Naive thymus-derived CD8-positive, alpha-beta T cell (primary cell): ENCODE data around the gene FOXP2. TPM values are rescaled to one million over a fixed set of nuclear protein-coding genes. Genes with fewer than 3 reads are reported as not detected.
"Not testable (repeated sequence)": the region's sequence is repeated elsewhere in the genome, so short reads cannot be mapped to it uniquely, and the experiment has no call there.

Experiments
- ATAC-seq, 2 donors: fragments of 150-1000 bp; cut with Tn5 transposase in 1 of 2; sonication (Bioruptor Pico), chemical (Tn5 transposase) in 1 of 2; 1 replicate in 1 of 2; 2 replicates in 1 of 2; pipeline ENCODE4 v1.10.0; 2021; ENCODE audit warnings: mild to moderate bottlenecking in 2 of 2, moderate library complexity in 2 of 2
- POLR2A ChIA-PET: fragments of 350-600 bp; sonication (Branson Sonifier 250); formaldehyde crosslinking; loops from one replicate; lab custom pipeline; 2021; ENCODE audit warnings: antibody characterized with exemption; lab: Charles Lee
- DNase-seq, 10 donors: peaks; one replicate each; pipeline versions ENCODE4 v3.0.0 to v3.0.0-alpha.2; 2020 to 2022
- H3K27ac Mint-ChIP-seq, 10 donors: one replicate each; pipeline ENCODE4 v1.8.0; 2020 to 2022; ENCODE audit warnings: mild to moderate bottlenecking in 10 of 10, mixed read lengths in 10 of 10, moderate library complexity in 4 of 10, inconsistent platforms in 1 of 10
- H3K27me3 Mint-ChIP-seq, 5 donors: one replicate each; pipeline ENCODE4 v1.8.0; 2021 to 2022; ENCODE audit warnings: mixed read lengths in 5 of 5
- H3K36me3 Mint-ChIP-seq, 3 donors: one replicate each; pipeline ENCODE4 v1.8.0; 2020 to 2022; ENCODE audit warnings: mixed read lengths in 3 of 3, mild to moderate bottlenecking in 2 of 3, inconsistent platforms in 1 of 3
- H3K4me1 Mint-ChIP-seq, 4 donors: one replicate each; pipeline ENCODE4 v1.8.0; 2021 to 2022; ENCODE audit warnings: mixed read lengths in 4 of 4
- H3K4me3 Mint-ChIP-seq, 10 donors: one replicate each; pipeline ENCODE4 v1.8.0; 2020 to 2022; ENCODE audit warnings: mild to moderate bottlenecking in 10 of 10, mixed read lengths in 10 of 10, moderate library complexity in 6 of 10, inconsistent platforms in 1 of 10
- H3K9me3 Mint-ChIP-seq, 9 donors: one replicate each; pipeline ENCODE4 v1.8.0; 2020 to 2022; ENCODE audit warnings: mixed read lengths in 9 of 9, mild to moderate bottlenecking in 3 of 9, inconsistent platforms in 1 of 9, moderate library complexity in 1 of 9
- polyA plus RNA-seq, 3 donors: library from polyadenylated mRNA; unstranded; fragments of 300-500 nt; fragmentation: Illumina TruSeq; gene quantifications; one replicate each; pipeline ENCODE4 v1.2.3, GENCODE V29; 2021
- total RNA-seq, 8 experiments: library from RNA in 2 of 8; stranded (reverse) in 2 of 8; gene quantifications; one replicate each; pipeline ENCODE4 v1.2.3 and lab custom pipeline; 2021 to 2026

The FOXP2 gene
- not detected for total RNA-seq
- not detected for polyA plus RNA-seq
- 0 to 0.52 (median 0) reads per million in 6 experiments for total RNA-seq (lab: John Stamatoyannopoulos, UW)

DNA sequence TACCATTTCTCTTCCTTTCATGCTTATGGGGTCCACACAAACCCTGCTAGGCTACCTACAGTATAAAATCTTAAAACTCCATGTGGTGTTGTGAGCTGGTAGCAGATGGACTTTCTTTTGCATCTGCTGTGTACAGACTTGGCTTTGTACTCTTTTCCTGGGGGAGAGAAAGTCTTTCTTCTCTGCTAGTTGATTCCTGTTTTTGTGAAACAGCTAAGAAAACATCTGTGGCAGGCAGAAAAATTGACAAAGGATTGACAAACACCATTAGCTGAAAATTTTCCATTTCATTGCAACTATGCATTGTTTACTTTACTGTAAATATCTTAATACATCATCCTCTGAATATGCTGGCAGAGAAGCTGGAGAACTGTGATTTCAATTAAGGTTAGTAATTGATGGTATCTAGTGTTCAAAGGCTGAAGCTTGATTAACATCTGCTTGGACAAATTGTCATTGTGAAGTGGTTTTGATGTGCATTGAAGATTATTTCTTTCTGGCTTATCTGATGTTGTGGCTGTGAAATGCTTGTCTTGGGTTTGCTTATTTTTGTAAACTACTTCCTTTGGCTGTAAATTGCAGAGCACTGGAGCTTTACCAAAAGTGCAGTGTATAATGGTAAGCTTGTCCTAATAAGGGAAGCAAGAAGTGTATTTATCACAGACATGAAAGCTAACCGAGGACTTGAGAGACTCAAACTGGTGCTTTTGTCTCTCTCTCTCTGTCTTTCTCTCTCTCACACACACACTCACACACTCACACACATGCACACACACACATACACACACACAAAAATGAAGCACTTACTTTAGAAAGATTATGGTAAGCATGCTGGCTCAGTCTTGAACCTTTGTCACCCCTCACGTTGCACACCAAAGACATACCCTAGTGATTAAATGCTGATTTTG is at the start of gene FOXP2:
FOXP2 (plus strand) TSS at position 660 of the 908 bp plus-strand sequence. CDS start 11,697 bp downstream, outside the sequence.
- DNase-seq (no peak), ATAC-seq (no peak)
- Mint-ChIP-seq H3K4me3 (no peak within 1 kb of the TSS), H3K27ac (no peak within 1 kb of the TSS), H3K36me3 (no peaks in the 10 kb centered on the region), H3K9me3 (no peaks in the 10 kb centered on the region), H3K27me3 (no peaks in the 10 kb centered on the region), H3K4me1 (no peaks in the 10 kb centered on the region)
- POLR2A ChIA-PET = no interaction called here

GRCh38 chr7:114365791-114366190 is 48.8 kb upstream of the FOXP2 start:
- H3K27ac Mint-ChIP-seq = no peak overlapping the region
- no peak for ATAC-seq
- POLR2A ChIA-PET = no interaction called here
- no peaks in the 10 kb centered on the region for H3K27me3 Mint-ChIP-seq
- no peaks in the 10 kb centered on the region for H3K36me3 Mint-ChIP-seq
- H3K4me3 Mint-ChIP-seq = no peak overlapping the region
- no peaks in the 10 kb centered on the region for H3K4me1 Mint-ChIP-seq
- DNase-seq = no peak
- peaks cover 0 to 3% (median 0%) of the 10 kb centered on the region in 9 donors for H3K9me3 Mint-ChIP-seq

GRCh38 chr7:114368492-114368891 is 46.1 kb upstream of the FOXP2 start:
- H3K27me3 Mint-ChIP-seq = no peaks in the 10 kb centered on the region
- POLR2A ChIA-PET = no interaction called here
- H3K4me3 Mint-ChIP-seq = no peak overlapping the region
- peaks cover 0 to 2% (median 0%) of the 10 kb centered on the region in 9 donors for H3K9me3 Mint-ChIP-seq
- no peak for ATAC-seq
- no peak overlapping the region for H3K27ac Mint-ChIP-seq
- no peaks in the 10 kb centered on the region for H3K4me1 Mint-ChIP-seq
- DNase-seq = no peak
- no peaks in the 10 kb centered on the region for H3K36me3 Mint-ChIP-seq

GRCh38 chr7:114369294-114369693 is 45.3 kb upstream of the FOXP2 start:
- Mint-ChIP-seq H3K4me1 (no peaks in the 10 kb centered on the region), H3K4me3 (no peak overlapping the region), H3K9me3 (peaks cover 0 to 2% (median 0%) of the 10 kb centered on the region in 9 donors), H3K27me3 (no peaks in the 10 kb centered on the region), H3K27ac (no peak overlapping the region), H3K36me3 (no peaks in the 10 kb centered on the region)
- ATAC-seq (no peak), DNase-seq (no peak)
- POLR2A ChIA-PET = no interaction called here

DNA sequence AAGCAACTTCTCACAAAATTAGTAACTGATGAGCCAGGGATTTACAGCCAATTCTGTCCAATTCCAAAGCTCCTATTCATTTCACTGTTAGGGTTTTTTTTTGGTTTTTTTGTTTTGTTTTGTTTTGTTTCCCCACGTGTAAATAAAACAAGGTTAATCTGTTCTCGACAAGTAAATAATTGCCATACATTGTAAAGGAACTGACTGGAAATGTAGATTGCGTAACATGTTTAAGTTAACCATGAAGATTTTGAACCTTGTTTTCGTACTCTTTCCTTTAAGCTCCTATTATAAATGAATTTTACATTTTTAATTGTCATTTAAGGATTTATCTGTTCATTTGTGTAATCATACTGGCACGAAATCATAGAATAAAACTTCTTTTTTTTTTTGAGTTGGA is 42.0 kb upstream of the FOXP2 start:
- Mint-ChIP-seq H3K27me3 (peaks cover 0 to 3% (median 0%) of the 10 kb centered on the region in 5 donors), H3K9me3 (peaks cover 0 to 2% (median 0%) of the 10 kb centered on the region in 9 donors), H3K36me3 (no peaks in the 10 kb centered on the region), H3K4me3 (no peak overlapping the region), H3K4me1 (no peaks in the 10 kb centered on the region), H3K27ac (no peak overlapping the region)
- POLR2A ChIA-PET = no interaction called here
- DNase-seq (no peak), ATAC-seq (no peak)

DNA sequence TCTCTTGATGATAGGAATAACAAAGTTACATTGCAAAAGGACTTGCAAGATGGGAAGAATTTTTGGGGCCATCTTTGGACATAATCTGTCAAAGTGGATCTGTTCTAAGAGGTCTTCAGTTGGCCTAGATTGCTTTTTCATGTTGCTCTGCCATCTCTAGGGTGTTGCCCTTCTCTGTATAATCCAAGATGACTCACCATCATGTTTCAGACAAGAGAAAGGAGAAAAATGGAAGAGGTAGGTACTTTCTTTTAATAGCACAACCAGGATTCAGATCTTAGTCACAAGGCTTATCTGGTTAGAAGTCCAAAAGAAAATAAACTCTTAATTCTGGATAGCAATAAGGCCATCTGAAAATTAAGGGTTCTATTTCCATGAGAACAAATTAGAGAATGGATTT is 38.7 kb upstream of the FOXP2 start:
- H3K27ac Mint-ChIP-seq = no peak overlapping the region
- POLR2A ChIA-PET = no interaction called here

DNA sequence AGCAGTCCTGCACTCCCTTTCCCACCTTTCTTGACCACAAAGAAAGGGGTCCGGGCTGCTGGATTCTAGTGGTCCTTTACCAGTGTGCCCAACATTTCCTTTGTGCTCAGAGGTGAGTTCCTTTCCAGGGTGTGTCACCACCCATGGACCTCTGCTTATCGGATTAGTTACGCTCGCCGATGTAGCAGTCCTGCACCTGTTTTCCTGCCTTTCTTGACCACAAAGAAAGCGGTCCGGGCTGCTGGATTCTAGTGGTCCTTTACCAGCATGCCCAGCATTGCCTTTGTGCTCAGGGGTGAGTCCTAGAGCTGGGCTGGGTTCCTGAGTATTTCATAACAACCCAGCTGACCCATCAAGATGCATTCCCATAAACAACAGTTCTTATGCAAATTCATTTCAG is 30.7 kb upstream of the FOXP2 start:
- H3K27me3 Mint-ChIP-seq, H3K36me3 Mint-ChIP-seq, DNase-seq, H3K4me3 Mint-ChIP-seq, ATAC-seq, H3K27ac Mint-ChIP-seq, POLR2A ChIA-PET, H3K4me1 Mint-ChIP-seq, H3K9me3 Mint-ChIP-seq: not testable (repeated sequence)

More for the DNA sequence above, 38.7 kb upstream of the FOXP2 start:
- Mint-ChIP-seq H3K36me3 (no peaks in the 10 kb centered on the region), H3K4me1 (no peaks in the 10 kb centered on the region), H3K4me3 (no peak overlapping the region), H3K27me3 (peaks cover 0 to 6% (median 0%) of the 10 kb centered on the region in 5 donors), H3K9me3 (peaks cover 0 to 8% (median 2%) of the 10 kb centered on the region in 9 donors)
- no peak for ATAC-seq
- DNase-seq = no peak

- H3K36me3 Mint-ChIP-seq = not testable (repeated sequence)
Observed at GRCh38 chr7:114384346-114384745, 30.3 kb upstream of the FOXP2 start.

DNA sequence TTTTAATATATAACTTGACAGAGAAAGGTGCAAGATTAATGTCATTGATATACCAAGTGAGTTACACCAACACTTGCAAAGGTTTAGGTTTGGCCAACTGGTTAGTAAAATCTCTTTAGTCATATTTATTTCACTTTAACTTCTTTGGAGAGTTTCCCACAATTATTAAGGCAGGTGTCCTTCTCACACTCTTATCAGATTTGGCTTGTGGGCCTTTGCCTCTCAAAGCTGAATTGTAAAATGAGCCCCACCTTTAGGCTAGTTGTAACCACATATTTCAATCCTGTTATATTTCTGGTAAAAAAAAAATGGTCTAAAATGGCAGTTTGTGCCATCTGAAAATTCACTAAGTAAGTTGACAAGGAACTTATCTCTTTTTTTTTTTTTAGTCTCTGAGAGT is 26.6 kb upstream of the FOXP2 start:
- POLR2A ChIA-PET = no interaction called here
- no peaks in the 10 kb centered on the region for H3K4me1 Mint-ChIP-seq

More at GRCh38 chr7:114384346-114384745, 30.3 kb upstream of the FOXP2 start:
- ATAC-seq, H3K27me3 Mint-ChIP-seq, H3K4me3 Mint-ChIP-seq, H3K4me1 Mint-ChIP-seq, POLR2A ChIA-PET, H3K27ac Mint-ChIP-seq, H3K9me3 Mint-ChIP-seq, DNase-seq: not testable (repeated sequence)

DNA sequence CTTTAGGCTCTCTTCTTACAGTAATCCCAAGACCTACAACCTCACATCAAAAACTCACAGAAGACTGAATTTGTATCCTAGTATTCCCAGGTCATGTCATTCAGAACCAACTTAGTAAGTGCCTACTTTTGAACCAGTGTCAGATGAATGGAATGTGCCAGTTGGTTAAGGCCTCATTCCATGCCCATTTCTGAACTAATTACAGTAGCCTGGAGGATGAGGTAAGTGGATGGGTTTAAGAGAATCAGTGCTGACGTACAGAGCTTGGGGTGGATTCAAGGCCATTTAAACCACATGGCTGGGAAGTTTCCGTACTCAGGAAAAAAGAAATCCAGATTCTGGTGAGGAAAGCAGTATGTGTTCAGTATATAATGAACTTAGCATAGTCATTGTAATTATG is 21.9 kb upstream of the FOXP2 start:
- no peak for ATAC-seq
- Mint-ChIP-seq H3K4me3 (no peak overlapping the region), H3K9me3 (peaks cover 0 to 8% (median 2%) of the 10 kb centered on the region in 9 donors), H3K27me3 (no peaks in the 10 kb centered on the region), H3K36me3 (no peaks in the 10 kb centered on the region), H3K4me1 (no peaks in the 10 kb centered on the region), H3K27ac (no peak overlapping the region)
- POLR2A ChIA-PET = no interaction called here
- no peak for DNase-seq

More for the DNA sequence above, 26.6 kb upstream of the FOXP2 start:
- ATAC-seq (no peak), DNase-seq (no peak)
- Mint-ChIP-seq H3K9me3 (peaks cover 0 to 1% (median 0%) of the 10 kb centered on the region in 9 donors), H3K27ac (no peak overlapping the region), H3K27me3 (peaks cover 0 to 3% (median 0%) of the 10 kb centered on the region in 5 donors), H3K4me3 (no peak overlapping the region), H3K36me3 (no peaks in the 10 kb centered on the region)

- no peaks in the 10 kb centered on the region for H3K4me1 Mint-ChIP-seq
- no peaks in the 10 kb centered on the region for H3K36me3 Mint-ChIP-seq
- POLR2A ChIA-PET = no interaction called here
- no peak overlapping the region for H3K27ac Mint-ChIP-seq
- DNase-seq = no peak
- ATAC-seq = no peak
- H3K9me3 Mint-ChIP-seq = no peaks in the 10 kb centered on the region
- peaks cover 0 to 1% (median 0%) of the 10 kb centered on the region in 5 donors for H3K27me3 Mint-ChIP-seq
- no peak overlapping the region for H3K4me3 Mint-ChIP-seq
Observed at GRCh38 chr7:114402876-114403635, 11.6 kb upstream of the FOXP2 start.

DNA sequence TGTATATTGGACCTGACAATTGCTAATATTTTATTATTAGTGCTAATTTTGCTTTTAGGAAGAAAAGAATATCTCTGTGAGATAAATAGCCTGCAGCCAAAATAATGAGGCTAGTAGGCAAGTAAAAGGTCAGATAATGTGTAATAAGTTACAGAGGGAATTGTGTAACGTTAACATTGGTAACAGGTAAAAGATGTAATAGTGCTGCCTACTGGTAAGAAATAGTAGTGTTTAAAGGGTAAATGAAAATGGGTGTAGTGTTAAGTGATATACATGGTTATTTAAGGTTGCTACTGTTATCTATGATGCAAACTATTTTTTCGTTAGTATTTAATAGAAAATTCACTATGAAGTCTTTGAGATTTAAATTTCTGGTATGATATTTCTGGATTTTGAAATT is 9.2 kb upstream of the FOXP2 start:
- Mint-ChIP-seq H3K27ac (no peak overlapping the region), H3K4me3 (no peak overlapping the region), H3K36me3 (no peaks in the 10 kb centered on the region), H3K27me3 (peaks cover 0 to 1% (median 0%) of the 10 kb centered on the region in 5 donors), H3K4me1 (no peaks in the 10 kb centered on the region), H3K9me3 (no peaks in the 10 kb centered on the region)
- no peak for ATAC-seq
- no peak for DNase-seq
- POLR2A ChIA-PET = no interaction called here

- H3K4me1 Mint-ChIP-seq = no peaks in the 10 kb centered on the region
- no peak for ATAC-seq
- POLR2A ChIA-PET = no interaction called here
- H3K4me3 Mint-ChIP-seq = no peak overlapping the region
- no peak for DNase-seq
- H3K9me3 Mint-ChIP-seq = no peaks in the 10 kb centered on the region
- no peak overlapping the region for H3K27ac Mint-ChIP-seq
- no peaks in the 10 kb centered on the region for H3K36me3 Mint-ChIP-seq
- H3K27me3 Mint-ChIP-seq = peaks cover 0 to 1% (median 0%) of the 10 kb centered on the region in 5 donors
Observed at GRCh38 chr7:114409750-114410149, 4.9 kb upstream of the FOXP2 start.
